Karpas-422 (cell line): ENCODE results near the gene LXN. TPM values are rescaled to one million over a fixed set of nuclear protein-coding genes. Genes with fewer than 3 reads are reported as not detected.

Experiments used
- small RNA-seq: library from RNA; depleted of rRNA; stranded (forward); fragments of <200 nt; gene quantifications from one replicate; pipeline ENCODE3, GENCODE V24; 2014
- total RNA-seq: library from RNA; depleted of rRNA; stranded (reverse); fragments of >200 nt; shearing (Covaris generic); gene quantifications from 2 replicates; pipeline ENCODE4 v1.2.3, GENCODE V29; 2014; ENCODE audit warnings: low replicate concordance; rRNA removed

The LXN gene
- total RNA-seq, 1 experiment from 2014 or later, result 12.1 TPM

Small RNA genes within 50 kb of the gene (small RNA-seq; reads per million reads assigned to genes)
- gene AC025033.1 (not detected), gene AC080013.6 (not detected)

Other genes with a start within 250 kb of the LXN start
- gene MLF1, start 101.5 kb downstream of the LXN start, total RNA-seq, result not detected in 2 replicates
- gene GFM1, start 28.1 kb downstream of the LXN start, total RNA-seq, result 61.1 and 74.1 TPM in 2 replicates
- gene RARRES1, start 59.8 kb upstream of the LXN start, total RNA-seq, result not detected in 2 replicates
- gene MFSD1, start 129.4 kb upstream of the LXN start, total RNA-seq, result 64.7 and 114 TPM in 2 replicates